ENCODE measurements around the gene CDCP1.
"Not testable (repeated sequence)": the region's sequence is repeated elsewhere in the genome, so short reads cannot be mapped to it uniquely, and the experiment has no call there.

The CDCP1 gene

DNA sequence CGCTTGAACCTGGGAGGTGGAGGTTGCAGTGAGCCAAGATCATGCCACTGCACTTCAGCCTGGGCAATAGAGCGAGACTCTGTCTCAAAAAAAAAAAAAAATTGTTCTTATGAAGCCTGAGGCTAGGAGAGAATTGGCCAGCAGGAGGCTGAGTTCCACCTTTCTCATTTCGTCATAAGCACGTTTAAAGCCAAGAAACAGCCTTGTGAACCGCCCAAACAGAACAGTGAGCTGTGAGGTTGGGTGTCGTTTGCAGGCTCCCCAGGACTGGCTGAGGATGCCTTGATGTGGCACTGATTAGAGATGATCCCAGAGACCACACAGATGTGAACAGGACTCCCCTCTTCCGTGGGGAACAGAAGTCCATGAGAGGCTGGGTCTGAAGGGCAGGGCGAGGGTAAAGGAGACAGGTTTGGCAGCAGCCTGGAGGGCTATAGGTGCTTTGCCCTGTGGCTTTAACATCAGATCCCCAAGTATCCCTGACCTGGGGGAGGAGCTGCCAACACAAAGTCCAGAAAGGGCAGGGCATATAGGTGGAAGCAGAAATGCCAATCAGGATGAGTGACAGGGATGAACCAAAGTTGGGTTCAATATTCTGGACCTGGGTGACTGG is 67.2 kb downstream of the CDCP1 start:
- H3K9me3 ChIP-seq (ENCODE audit: control insufficient read depth in 1 of 2, low read length in 2 of 2): no peaks in the 10 kb centered on the region
- H3K27me3 ChIP-seq (ENCODE audit: control insufficient read depth in 1 of 2, insufficient read depth in 2 of 2, low read length in 2 of 2): no peaks in the 10 kb centered on the region
- H3K27ac ChIP-seq (ENCODE audit: low read depth, low read length): no peak overlapping the region
- peaks cover 18 to 26% of the 10 kb centered on the region in 2 donors for H3K4me1 ChIP-seq (ENCODE audit: control insufficient read depth in 1 of 2, insufficient read depth in 2 of 2, low read length in 2 of 2)
- no peak overlapping the region for H3K4me3 ChIP-seq (ENCODE audit: low read depth in 1 of 2, low read length in 2 of 2)
- no peak overlapping the region for H3K9ac ChIP-seq (ENCODE audit: low read depth in 1 of 2, low read length in 2 of 2)
- peaks cover 0 to 3% of the 10 kb centered on the region in 2 donors for H3K36me3 ChIP-seq (ENCODE audit: control insufficient read depth in 1 of 2, insufficient read depth in 2 of 2, low read length in 2 of 2)

DNA sequence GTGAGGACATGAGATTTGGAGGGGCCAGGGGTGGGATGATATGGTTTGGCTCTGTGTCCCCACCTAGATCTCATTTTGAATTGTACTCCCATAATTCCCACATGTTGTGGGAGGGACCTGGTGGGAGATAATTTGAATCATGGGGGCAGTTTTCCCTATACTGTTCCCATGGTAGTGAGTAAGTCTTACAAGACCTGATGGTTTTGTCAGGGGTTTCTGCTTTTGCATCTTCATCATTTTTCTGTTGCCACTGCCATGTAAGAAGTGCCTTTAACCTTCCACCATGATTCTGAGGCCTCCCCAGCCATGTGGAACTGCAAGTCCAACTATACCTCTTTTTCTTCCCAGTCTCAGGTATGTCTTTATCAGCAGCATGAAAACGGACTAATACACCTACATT is 67.9 kb downstream of the CDCP1 start:
- H3K36me3 ChIP-seq (ENCODE audit: control insufficient read depth in 1 of 2, insufficient read depth in 2 of 2, low read length in 2 of 2); H3K9me3 ChIP-seq (ENCODE audit: control insufficient read depth in 1 of 2, low read length in 2 of 2); H3K27me3 ChIP-seq (ENCODE audit: control insufficient read depth in 1 of 2, insufficient read depth in 2 of 2, low read length in 2 of 2); H3K9ac ChIP-seq (ENCODE audit: low read depth in 1 of 2, low read length in 2 of 2); H3K4me3 ChIP-seq (ENCODE audit: low read depth in 1 of 2, low read length in 2 of 2); H3K27ac ChIP-seq (ENCODE audit: low read depth, low read length): not testable (repeated sequence)
- H3K4me1 ChIP-seq (ENCODE audit: control insufficient read depth in 1 of 2, insufficient read depth in 2 of 2, low read length in 2 of 2): peaks cover 18 to 26% of the 10 kb centered on the region in 2 donors

DNA sequence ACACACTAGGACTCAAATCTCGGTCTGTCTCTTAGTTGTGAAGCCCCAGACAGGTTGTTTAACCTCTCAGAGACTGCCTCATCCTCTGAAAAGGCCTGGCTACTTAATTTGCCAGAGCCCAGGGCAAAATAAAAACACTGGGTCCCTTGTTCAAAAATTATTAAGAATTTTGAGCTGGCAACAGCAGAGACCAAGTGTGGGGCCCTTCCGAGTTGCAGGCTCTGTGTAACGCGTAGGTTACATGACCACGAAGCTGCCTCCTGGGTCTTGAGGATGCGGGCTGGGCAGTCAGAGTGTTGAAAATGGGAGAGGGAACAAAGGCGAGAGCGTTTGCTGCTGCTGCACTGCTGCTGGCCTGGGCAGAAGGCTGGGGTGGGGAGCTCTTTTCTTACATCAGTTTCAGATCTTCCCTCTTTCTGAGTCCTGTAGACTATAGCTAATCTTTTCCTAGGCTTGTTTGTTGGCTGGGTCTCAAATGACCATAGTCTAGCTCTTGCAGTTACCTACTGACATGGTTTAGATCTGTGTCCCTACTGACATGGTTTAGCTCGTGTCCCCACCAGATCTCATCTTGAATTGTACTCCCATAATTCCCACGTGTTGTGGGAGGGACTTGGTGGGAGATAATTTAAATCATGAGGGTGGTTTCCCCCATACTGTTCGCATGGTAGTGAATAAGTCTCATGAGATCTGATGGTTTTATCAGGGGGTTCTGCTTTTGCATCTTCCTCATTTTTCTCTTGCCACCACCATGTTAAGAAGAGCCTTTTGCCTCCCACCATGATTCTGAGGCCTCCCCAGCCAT is 70.2 kb downstream of the CDCP1 start:
- H3K4me3 ChIP-seq (ENCODE audit: low read depth in 1 of 2, low read length in 2 of 2): no peak overlapping the region
- peaks cover 18 to 26% of the 10 kb centered on the region in 2 donors for H3K4me1 ChIP-seq (ENCODE audit: control insufficient read depth in 1 of 2, insufficient read depth in 2 of 2, low read length in 2 of 2)
- H3K27me3 ChIP-seq (ENCODE audit: control insufficient read depth in 1 of 2, insufficient read depth in 2 of 2, low read length in 2 of 2): no peaks in the 10 kb centered on the region
- no peaks in the 10 kb centered on the region for H3K36me3 ChIP-seq (ENCODE audit: control insufficient read depth in 1 of 2, insufficient read depth in 2 of 2, low read length in 2 of 2)
- H3K27ac ChIP-seq (ENCODE audit: low read depth, low read length): no peak overlapping the region
- H3K9ac ChIP-seq (ENCODE audit: low read depth in 1 of 2, low read length in 2 of 2): no peak overlapping the region
- no peaks in the 10 kb centered on the region for H3K9me3 ChIP-seq (ENCODE audit: control insufficient read depth in 1 of 2, low read length in 2 of 2)

DNA sequence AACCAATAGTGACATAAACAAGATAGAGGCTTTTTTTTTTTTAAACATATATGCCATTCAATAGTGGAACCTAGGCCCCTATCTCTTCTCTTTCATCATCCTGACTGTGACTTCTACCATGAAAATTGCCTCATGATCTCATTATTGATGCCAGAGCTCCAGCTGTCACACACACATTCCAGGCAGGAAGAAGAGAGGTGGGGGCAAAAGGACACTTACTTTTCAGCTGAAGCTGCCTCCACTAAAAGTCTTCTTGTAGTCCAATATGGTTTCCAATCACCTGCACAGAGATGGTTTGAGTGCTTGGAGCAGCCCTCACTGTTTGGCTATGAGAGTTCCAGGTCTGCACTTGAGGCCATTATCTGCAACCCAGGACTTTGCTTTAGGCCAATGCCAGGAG is 75.1 kb downstream of the CDCP1 start:
- Histone ChIP-seq H3K9me3 (ENCODE audit: control insufficient read depth in 1 of 2, low read length in 2 of 2) (no peaks in the 10 kb centered on the region), H3K9ac (ENCODE audit: low read depth in 1 of 2, low read length in 2 of 2) (no peak overlapping the region), H3K27ac (ENCODE audit: low read depth, low read length) (no peak overlapping the region), H3K4me1 (ENCODE audit: control insufficient read depth in 1 of 2, insufficient read depth in 2 of 2, low read length in 2 of 2) (peaks cover 7 to 12% of the 10 kb centered on the region in 2 donors), H3K27me3 (ENCODE audit: control insufficient read depth in 1 of 2, insufficient read depth in 2 of 2, low read length in 2 of 2) (no peaks in the 10 kb centered on the region), H3K36me3 (ENCODE audit: control insufficient read depth in 1 of 2, insufficient read depth in 2 of 2, low read length in 2 of 2) (no peaks in the 10 kb centered on the region), H3K4me3 (ENCODE audit: low read depth in 1 of 2, low read length in 2 of 2) (no peak overlapping the region)

DNA sequence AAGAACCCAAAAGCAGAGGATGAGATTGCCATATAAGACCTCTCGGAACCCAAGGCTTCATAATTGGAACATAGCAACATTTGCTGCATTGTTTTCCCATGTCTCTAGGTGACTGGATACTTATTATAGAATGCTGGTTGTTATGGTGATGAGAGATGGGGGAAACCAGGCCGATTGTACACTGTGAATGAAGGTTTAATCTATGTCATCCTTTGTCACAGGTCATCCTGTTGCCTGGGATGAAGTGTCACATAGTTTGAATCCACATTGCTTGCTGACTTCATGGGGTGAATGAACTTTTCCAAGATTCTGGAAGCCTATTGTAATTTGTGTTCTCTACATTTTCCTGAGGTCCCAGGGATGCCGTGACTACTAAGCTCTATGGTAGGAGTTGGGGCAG is 78.2 kb downstream of the CDCP1 start:
- Histone ChIP-seq H3K36me3 (ENCODE audit: control insufficient read depth in 1 of 2, insufficient read depth in 2 of 2, low read length in 2 of 2) (no peaks in the 10 kb centered on the region), H3K9ac (ENCODE audit: low read depth in 1 of 2, low read length in 2 of 2) (no peak overlapping the region), H3K4me3 (ENCODE audit: low read depth in 1 of 2, low read length in 2 of 2) (no peak overlapping the region), H3K4me1 (ENCODE audit: control insufficient read depth in 1 of 2, insufficient read depth in 2 of 2, low read length in 2 of 2) (peaks cover 17 to 22% of the 10 kb centered on the region in 2 donors), H3K27ac (ENCODE audit: low read depth, low read length) (no peak overlapping the region), H3K9me3 (ENCODE audit: control insufficient read depth in 1 of 2, low read length in 2 of 2) (no peaks in the 10 kb centered on the region), H3K27me3 (ENCODE audit: control insufficient read depth in 1 of 2, insufficient read depth in 2 of 2, low read length in 2 of 2) (no peaks in the 10 kb centered on the region)

- H3K9me3 ChIP-seq (ENCODE audit: control insufficient read depth in 1 of 2, low read length in 2 of 2): no peaks in the 10 kb centered on the region
- no peaks in the 10 kb centered on the region for H3K36me3 ChIP-seq (ENCODE audit: control insufficient read depth in 1 of 2, insufficient read depth in 2 of 2, low read length in 2 of 2)
- H3K4me3 ChIP-seq (ENCODE audit: low read depth in 1 of 2, low read length in 2 of 2): no peak overlapping the region
- no peak overlapping the region for H3K9ac ChIP-seq (ENCODE audit: low read depth in 1 of 2, low read length in 2 of 2)
- no peak overlapping the region for H3K27ac ChIP-seq (ENCODE audit: low read depth, low read length)
- peaks cover 17 to 22% of the 10 kb centered on the region in 2 donors for H3K4me1 ChIP-seq (ENCODE audit: control insufficient read depth in 1 of 2, insufficient read depth in 2 of 2, low read length in 2 of 2)
- H3K27me3 ChIP-seq (ENCODE audit: control insufficient read depth in 1 of 2, insufficient read depth in 2 of 2, low read length in 2 of 2): no peaks in the 10 kb centered on the region
Measured at GRCh38 chr3:45067486-45067885, 78.7 kb downstream of the CDCP1 start.

- Histone ChIP-seq H3K9me3 (ENCODE audit: control insufficient read depth in 1 of 2, low read length in 2 of 2) (no peaks in the 10 kb centered on the region), H3K9ac (ENCODE audit: low read depth in 1 of 2, low read length in 2 of 2) (no peak overlapping the region), H3K4me3 (ENCODE audit: low read depth in 1 of 2, low read length in 2 of 2) (no peak overlapping the region), H3K27me3 (ENCODE audit: control insufficient read depth in 1 of 2, insufficient read depth in 2 of 2, low read length in 2 of 2) (no peaks in the 10 kb centered on the region), H3K27ac (ENCODE audit: low read depth, low read length) (no peak overlapping the region), H3K4me1 (ENCODE audit: control insufficient read depth in 1 of 2, insufficient read depth in 2 of 2, low read length in 2 of 2) (peaks cover 17 to 22% of the 10 kb centered on the region in 2 donors), H3K36me3 (ENCODE audit: control insufficient read depth in 1 of 2, insufficient read depth in 2 of 2, low read length in 2 of 2) (no peaks in the 10 kb centered on the region)
Measured at GRCh38 chr3:45066109-45066801, 79.9 kb downstream of the CDCP1 start.

DNA sequence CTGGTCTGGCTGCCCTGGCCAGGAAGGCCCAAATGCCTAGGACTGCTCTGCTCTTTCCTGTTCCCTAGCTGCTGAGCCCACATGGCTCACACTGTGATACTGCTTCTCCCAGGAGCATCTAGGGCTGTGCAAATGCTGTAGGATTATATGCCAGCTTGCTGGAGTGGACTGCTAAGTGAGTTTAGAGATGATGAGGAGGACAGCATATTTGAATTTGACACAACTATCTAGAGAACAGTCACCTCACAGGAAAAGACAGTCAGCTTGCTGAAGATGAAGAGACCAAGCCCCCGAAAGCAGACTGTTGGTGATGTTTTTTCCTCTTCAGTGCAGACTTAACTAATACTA is 80.8 kb downstream of the CDCP1 start:
- Histone ChIP-seq H3K4me3 (ENCODE audit: low read depth in 1 of 2, low read length in 2 of 2) (no peak overlapping the region), H3K4me1 (ENCODE audit: control insufficient read depth in 1 of 2, insufficient read depth in 2 of 2, low read length in 2 of 2) (peaks cover 17 to 22% of the 10 kb centered on the region in 2 donors), H3K27ac (ENCODE audit: low read depth, low read length) (peak overlapping the region; percentile 44), H3K9me3 (ENCODE audit: control insufficient read depth in 1 of 2, low read length in 2 of 2) (no peaks in the 10 kb centered on the region), H3K9ac (ENCODE audit: low read depth in 1 of 2, low read length in 2 of 2) (no peak overlapping the region), H3K27me3 (ENCODE audit: control insufficient read depth in 1 of 2, insufficient read depth in 2 of 2, low read length in 2 of 2) (no peaks in the 10 kb centered on the region), H3K36me3 (ENCODE audit: control insufficient read depth in 1 of 2, insufficient read depth in 2 of 2, low read length in 2 of 2) (no peaks in the 10 kb centered on the region)

DNA sequence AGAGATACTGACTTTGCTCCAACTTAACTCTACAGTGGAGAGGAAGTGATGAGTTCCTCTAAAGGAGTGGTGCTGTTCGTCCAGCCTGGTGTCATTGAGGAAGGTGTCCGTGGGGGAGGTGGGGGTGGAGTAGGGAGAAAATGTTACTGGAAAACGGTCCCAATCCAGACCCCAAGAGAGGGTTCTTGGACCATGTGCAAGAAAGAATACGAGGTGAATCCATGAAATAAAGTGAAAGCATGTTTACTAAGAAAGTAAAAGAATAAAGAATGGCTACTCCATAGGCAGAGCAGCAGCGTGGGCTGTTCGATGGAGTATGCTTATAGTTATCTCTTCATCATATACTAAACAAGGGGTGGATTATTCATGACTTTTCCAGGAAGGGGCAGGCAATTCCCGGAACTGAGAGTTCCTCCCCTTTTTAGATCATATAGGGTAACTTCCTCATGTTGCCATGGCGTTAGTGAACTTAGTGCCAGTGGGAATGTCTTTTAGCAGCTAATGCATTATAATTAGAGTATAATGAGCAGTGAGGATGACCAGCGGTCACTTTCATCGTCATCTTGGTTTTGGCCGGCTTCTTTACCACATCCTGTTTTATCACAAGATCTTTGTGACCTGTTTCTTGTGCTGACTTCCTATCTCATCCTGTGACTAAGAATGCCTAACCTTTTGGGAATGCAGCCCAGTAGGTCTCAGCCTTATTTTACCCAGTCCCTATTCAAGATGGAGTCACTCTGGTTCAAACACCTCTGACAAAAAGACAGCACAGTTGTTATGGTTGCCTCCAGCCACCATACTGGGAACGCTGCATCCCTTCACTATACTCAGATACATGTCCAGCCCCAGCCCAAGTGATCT is 81.4 kb downstream of the CDCP1 start:
- peak overlapping the region; percentile 44 for H3K27ac ChIP-seq (ENCODE audit: low read depth, low read length)
- H3K4me3 ChIP-seq (ENCODE audit: low read depth in 1 of 2, low read length in 2 of 2): no peak overlapping the region
- H3K9ac ChIP-seq (ENCODE audit: low read depth in 1 of 2, low read length in 2 of 2): no peak overlapping the region
- peaks cover 17 to 22% of the 10 kb centered on the region in 2 donors for H3K4me1 ChIP-seq (ENCODE audit: control insufficient read depth in 1 of 2, insufficient read depth in 2 of 2, low read length in 2 of 2)
- H3K9me3 ChIP-seq (ENCODE audit: control insufficient read depth in 1 of 2, low read length in 2 of 2): no peaks in the 10 kb centered on the region
- H3K36me3 ChIP-seq (ENCODE audit: control insufficient read depth in 1 of 2, insufficient read depth in 2 of 2, low read length in 2 of 2): no peaks in the 10 kb centered on the region
- no peaks in the 10 kb centered on the region for H3K27me3 ChIP-seq (ENCODE audit: control insufficient read depth in 1 of 2, insufficient read depth in 2 of 2, low read length in 2 of 2)
